ENCODE results near the gene HS6ST2.

The HS6ST2 gene

GRCh38 chrX:132618810-132619209 is 339.6 kb downstream of the HS6ST2 start:
- Histone ChIP-seq H3K4me3 (ENCODE audit: low read length in 2 of 2) (no peak overlapping the region), H3K27me3 (ENCODE audit: control insufficient read depth in 3 of 3, insufficient read depth in 3 of 3, low read depth in 1 of 3, low read length in 3 of 3) (peaks cover 0 to 18% (median 0%) of the 10 kb centered on the region in 3 experiments), H3K23ac (ENCODE audit: low read depth, low read length, poor library complexity) (no peak overlapping the region), H3K18ac (ENCODE audit: low read length) (no peak overlapping the region), H2BK5ac (ENCODE audit: low read length) (no peak overlapping the region), H3K4me2 (ENCODE audit: insufficient read depth, low read length, poor library complexity, severe bottlenecking) (no peak overlapping the region), H4K8ac (ENCODE audit: low read depth, low read length) (no peak overlapping the region), H3K27ac (replicated peaks; ENCODE audit: low read length) (no peak overlapping the region), H3K4ac (ENCODE audit: low read length) (no peak overlapping the region), H3K9ac (ENCODE audit: low read depth, low read length, poor library complexity) (no peak overlapping the region), H3K36me3 (replicated peaks in 1 of 2; ENCODE audit: control insufficient read depth in 2 of 2, insufficient read depth in 2 of 2, low read length in 2 of 2) (no peaks in the 10 kb centered on the region), H2AK5ac (ENCODE audit: low read depth, low read length) (no peak overlapping the region), H3K14ac (ENCODE audit: low read length) (no peak overlapping the region), H2AFZ (ENCODE audit: low read length) (no peak overlapping the region), H2BK12ac (ENCODE audit: low read length) (no peak overlapping the region), H3K79me1 (ENCODE audit: low read depth, low read length) (no peaks in the 10 kb centered on the region), H3K9me3 (replicated peaks in 1 of 2; ENCODE audit: control insufficient read depth in 2 of 2, insufficient read depth in 1 of 2, low read depth in 1 of 2, low read length in 2 of 2) (no peaks in the 10 kb centered on the region), H2BK15ac (ENCODE audit: low read length) (no peak overlapping the region), H4K91ac (ENCODE audit: low read depth, low read length, poor library complexity) (no peak overlapping the region), H3K4me1 (ENCODE audit: control insufficient read depth in 2 of 2, insufficient read depth in 1 of 2, low read depth in 1 of 2, low read length in 2 of 2) (no peaks in the 10 kb centered on the region), H2BK120ac (ENCODE audit: low read depth, low read length) (no peak overlapping the region)
- no peak for DNase-seq (ENCODE audit: low spot score)
- WGBS, 2 donors (ENCODE audit: extremely low coverage in 2 of 2, insufficient read length in 2 of 2, insufficient replicate concordance in 1 of 2) = no CpG with 5 or more reads among the region's 3 CpGs

- Histone ChIP-seq H4K8ac (ENCODE audit: low read depth, low read length) (no peak overlapping the region), H2BK12ac (ENCODE audit: low read length) (no peak overlapping the region), H3K18ac (ENCODE audit: low read length) (no peak overlapping the region), H2AK5ac (ENCODE audit: low read depth, low read length) (no peak overlapping the region), H2BK5ac (ENCODE audit: low read length) (no peak overlapping the region), H4K91ac (ENCODE audit: low read depth, low read length, poor library complexity) (no peak overlapping the region), H3K36me3 (replicated peaks in 1 of 2; ENCODE audit: control insufficient read depth in 2 of 2, insufficient read depth in 2 of 2, low read length in 2 of 2) (no peaks in the 10 kb centered on the region), H3K4me3 (ENCODE audit: low read length in 2 of 2) (no peak overlapping the region), H3K4me1 (ENCODE audit: control insufficient read depth in 2 of 2, insufficient read depth in 1 of 2, low read depth in 1 of 2, low read length in 2 of 2) (no peaks in the 10 kb centered on the region), H3K79me1 (ENCODE audit: low read depth, low read length) (no peaks in the 10 kb centered on the region), H3K14ac (ENCODE audit: low read length) (no peak overlapping the region), H3K9ac (ENCODE audit: low read depth, low read length, poor library complexity) (no peak overlapping the region), H3K23ac (ENCODE audit: low read depth, low read length, poor library complexity) (no peak overlapping the region), H2BK120ac (ENCODE audit: low read depth, low read length) (no peak overlapping the region), H3K27ac (replicated peaks; ENCODE audit: low read length) (no peak overlapping the region), H2AFZ (ENCODE audit: low read length) (no peak overlapping the region), H3K9me3 (replicated peaks in 1 of 2; ENCODE audit: control insufficient read depth in 2 of 2, insufficient read depth in 1 of 2, low read depth in 1 of 2, low read length in 2 of 2) (no peaks in the 10 kb centered on the region), H3K27me3 (ENCODE audit: control insufficient read depth in 3 of 3, insufficient read depth in 3 of 3, low read depth in 1 of 3, low read length in 3 of 3) (peaks cover 0 to 21% (median 0%) of the 10 kb centered on the region in 3 experiments), H2BK15ac (ENCODE audit: low read length) (no peak overlapping the region), H3K4me2 (ENCODE audit: insufficient read depth, low read length, poor library complexity, severe bottlenecking) (no peak overlapping the region), H3K4ac (ENCODE audit: low read length) (no peak overlapping the region)
- peak; percentile 32 for DNase-seq (ENCODE audit: low spot score)
- no CpG with 5 or more reads among the region's 4 CpGs for WGBS, 2 donors (ENCODE audit: extremely low coverage in 2 of 2, insufficient read length in 2 of 2, insufficient replicate concordance in 1 of 2)
These were observed 342.9 kb downstream of the HS6ST2 start for GRCh38 chrX:132615391-132616131.

- no peak overlapping the region for H4K91ac ChIP-seq (ENCODE audit: low read depth, low read length, poor library complexity)
These were observed 344.1 kb downstream of the HS6ST2 start for GRCh38 chrX:132614297-132614696.

GRCh38 chrX:132613801-132614200 is 344.6 kb downstream of the HS6ST2 start:
- Histone ChIP-seq H3K14ac (ENCODE audit: low read length) (no peak overlapping the region), H3K4me3 (ENCODE audit: low read length in 2 of 2) (no peak overlapping the region), H3K4me2 (ENCODE audit: insufficient read depth, low read length, poor library complexity, severe bottlenecking) (no peak overlapping the region), H2AFZ (ENCODE audit: low read length) (no peak overlapping the region), H3K4ac (ENCODE audit: low read length) (no peak overlapping the region), H4K91ac (ENCODE audit: low read depth, low read length, poor library complexity) (no peak overlapping the region), H2AK5ac (ENCODE audit: low read depth, low read length) (no peak overlapping the region), H2BK5ac (ENCODE audit: low read length) (no peak overlapping the region), H3K27ac (replicated peaks; ENCODE audit: low read length) (no peak overlapping the region), H3K9ac (ENCODE audit: low read depth, low read length, poor library complexity) (no peak overlapping the region), H4K8ac (ENCODE audit: low read depth, low read length) (no peak overlapping the region), H3K4me1 (ENCODE audit: control insufficient read depth in 2 of 2, insufficient read depth in 1 of 2, low read depth in 1 of 2, low read length in 2 of 2) (no peaks in the 10 kb centered on the region), H3K9me3 (replicated peaks in 1 of 2; ENCODE audit: control insufficient read depth in 2 of 2, insufficient read depth in 1 of 2, low read depth in 1 of 2, low read length in 2 of 2) (no peaks in the 10 kb centered on the region), H3K79me1 (ENCODE audit: low read depth, low read length) (no peaks in the 10 kb centered on the region), H2BK120ac (ENCODE audit: low read depth, low read length) (no peak overlapping the region), H3K27me3 (ENCODE audit: control insufficient read depth in 3 of 3, insufficient read depth in 3 of 3, low read depth in 1 of 3, low read length in 3 of 3) (peaks cover 0 to 21% (median 0%) of the 10 kb centered on the region in 3 experiments), H2BK12ac (ENCODE audit: low read length) (no peak overlapping the region), H3K18ac (ENCODE audit: low read length) (no peak overlapping the region), H2BK15ac (ENCODE audit: low read length) (no peak overlapping the region), H3K23ac (ENCODE audit: low read depth, low read length, poor library complexity) (no peak overlapping the region), H3K36me3 (replicated peaks in 1 of 2; ENCODE audit: control insufficient read depth in 2 of 2, insufficient read depth in 2 of 2, low read length in 2 of 2) (no peaks in the 10 kb centered on the region)
- no CpG with 5 or more reads among the region's 5 CpGs for WGBS, 2 donors (ENCODE audit: extremely low coverage in 2 of 2, insufficient read length in 2 of 2, insufficient replicate concordance in 1 of 2)
- no peak for DNase-seq (ENCODE audit: low spot score)

More at GRCh38 chrX:132614297-132614696, 344.1 kb downstream of the HS6ST2 start:
- H4K8ac ChIP-seq (ENCODE audit: low read depth, low read length) = no peak overlapping the region
- H3K23ac ChIP-seq (ENCODE audit: low read depth, low read length, poor library complexity) = no peak overlapping the region
- H2BK120ac ChIP-seq (ENCODE audit: low read depth, low read length) = no peak overlapping the region
- H3K27me3 ChIP-seq (ENCODE audit: control insufficient read depth in 3 of 3, insufficient read depth in 3 of 3, low read depth in 1 of 3, low read length in 3 of 3) = peaks cover 0 to 26% (median 0%) of the 10 kb centered on the region in 3 experiments
- H3K9me3 ChIP-seq (replicated peaks in 1 of 2; ENCODE audit: control insufficient read depth in 2 of 2, insufficient read depth in 1 of 2, low read depth in 1 of 2, low read length in 2 of 2) = no peaks in the 10 kb centered on the region
- H2BK5ac ChIP-seq (ENCODE audit: low read length) = no peak overlapping the region
- no peak overlapping the region for H3K4me2 ChIP-seq (ENCODE audit: insufficient read depth, low read length, poor library complexity, severe bottlenecking)
- no CpG with 5 or more reads among the region's 6 CpGs for WGBS, 2 donors (ENCODE audit: extremely low coverage in 2 of 2, insufficient read length in 2 of 2, insufficient replicate concordance in 1 of 2)
- no peak overlapping the region for H3K18ac ChIP-seq (ENCODE audit: low read length)
- H3K4ac ChIP-seq (ENCODE audit: low read length) = no peak overlapping the region
- no peak overlapping the region for H2AFZ ChIP-seq (ENCODE audit: low read length)
- H3K36me3 ChIP-seq (replicated peaks in 1 of 2; ENCODE audit: control insufficient read depth in 2 of 2, insufficient read depth in 2 of 2, low read length in 2 of 2) = no peaks in the 10 kb centered on the region
- H3K9ac ChIP-seq (ENCODE audit: low read depth, low read length, poor library complexity) = no peak overlapping the region
- no peak overlapping the region for H3K27ac ChIP-seq (replicated peaks; ENCODE audit: low read length)
- no peaks in the 10 kb centered on the region for H3K4me1 ChIP-seq (ENCODE audit: control insufficient read depth in 2 of 2, insufficient read depth in 1 of 2, low read depth in 1 of 2, low read length in 2 of 2)
- no peak overlapping the region for H2AK5ac ChIP-seq (ENCODE audit: low read depth, low read length)
- H2BK15ac ChIP-seq (ENCODE audit: low read length) = no peak overlapping the region
- no peak overlapping the region for H3K14ac ChIP-seq (ENCODE audit: low read length)
- no peaks in the 10 kb centered on the region for H3K79me1 ChIP-seq (ENCODE audit: low read depth, low read length)
- no peak for DNase-seq (ENCODE audit: low spot score)
- H2BK12ac ChIP-seq (ENCODE audit: low read length) = no peak overlapping the region
- peak overlapping the region in 1 of 2 donors; percentile 3 for H3K4me3 ChIP-seq (ENCODE audit: low read length in 2 of 2)

Data from neuronal stem cell (in vitro differentiated cells).